HepG2 (cell line): Measurements from ENCODE around the gene GPR61. TPM values are rescaled to one million over a fixed set of nuclear protein-coding genes. Genes with fewer than 3 reads are reported as not detected.
A peak's percentile ranks its signal among the peaks of the same experiment; 100 is the strongest.

Experiments used
- BRCA1 ChIP-seq: sonication (generic); formaldehyde crosslinking; IDR thresholded peaks from 2 replicates; pipeline ENCODE4 v1.4.0; 2020; ENCODE audit warnings: missing genetic modification reagents
- GATAD2A ChIP-seq: IDR thresholded peaks from 2 replicates; pipeline ENCODE4 v1.6.1; 2016
- HNRNPK ChIP-seq: fragments of 200-400 bp; formaldehyde crosslinking; IDR thresholded peaks from 2 replicates; pipeline ENCODE4 v1.6.1; 2018; ENCODE audit warnings: low read length, low read depth, moderate library complexity, mild to moderate bottlenecking; ENCODE audit not compliant: poor library complexity, severe bottlenecking
- HNRNPLL ChIP-seq: fragments of 200-400 bp; formaldehyde crosslinking; IDR thresholded peaks from 2 replicates; pipeline ENCODE4 v1.6.1; 2017; ENCODE audit warnings: mild to moderate bottlenecking, low read depth, low read length; ENCODE audit not compliant: poor library complexity, severe bottlenecking
- HOXA7 ChIP-seq: sonication (generic); formaldehyde crosslinking; IDR thresholded peaks from 2 replicates; pipeline ENCODE4 v1.8.1; 2022; ENCODE audit warnings: mild to moderate bottlenecking, missing genetic modification reagents, moderate library complexity
- NPAS2 ChIP-seq: sonication (generic); formaldehyde crosslinking; IDR thresholded peaks from 2 replicates; pipeline ENCODE4 v1.8.0; 2022; ENCODE audit warnings: mild to moderate bottlenecking, missing genetic modification reagents, borderline replicate concordance
- PLRG1 ChIP-seq: fragments of 450-650 bp; conservative IDR thresholded peaks from 2 replicates; pipeline ENCODE4 v1.6.1; 2016
- SCMH1 ChIP-seq: sonication (generic); formaldehyde crosslinking; IDR thresholded peaks from 2 replicates; pipeline ENCODE4 v1.9.0; 2021; ENCODE audit warnings: missing genetic modification reagents, mild to moderate bottlenecking, borderline replicate concordance
- TEAD2 ChIP-seq: sonication (generic); formaldehyde crosslinking; IDR thresholded peaks from 2 replicates; pipeline ENCODE4 v1.9.0; 2021; ENCODE audit warnings: missing genetic modification reagents
- U2AF1 ChIP-seq: fragments of 200-400 bp; formaldehyde crosslinking; optimal IDR thresholded peaks from 2 replicates; pipeline ENCODE3; 2017; ENCODE audit warnings: mild to moderate bottlenecking, low read depth, low read length
- ZNF282 ChIP-seq: fragments of 450-650 bp; IDR thresholded peaks from 2 replicates; pipeline ENCODE4 v1.6.1; 2018; ENCODE audit not compliant: partially characterized antibody
- ZNF607 ChIP-seq: sonication (generic); formaldehyde crosslinking; IDR thresholded peaks from 2 replicates; pipeline ENCODE4 v1.5.1; 2020; ENCODE audit warnings: missing genetic modification reagents, mild to moderate bottlenecking, borderline replicate concordance
- polyA plus RNA-seq, 8 experiments: library from polyadenylated mRNA; depleted of rRNA in 3 of 8; stranded (reverse) in 7 of 8; unstranded in 1 of 8; fragments of >200 nt; fragmentation: Illumina TruSeq in 4 of 8; extraction: Trizol in 4 of 8; gene quantifications; 2 replicates each; pipeline versions ENCODE4 v1.2.1 to v1.2.3, GENCODE V29; 2011 to 2016; ENCODE audit warnings: low read depth in 4 of 8, missing spikeins in 1 of 8, mixed read lengths in 1 of 8; ENCODE audit not compliant: insufficient read depth in 1 of 8
- total RNA-seq, 5 experiments: library from RNA; depleted of rRNA; stranded (reverse); fragments of >200 nt; fragmentation: Illumina TruSeq; extraction: Trizol; gene quantifications; 2 replicates each; pipeline ENCODE4 v1.2.3, GENCODE V29; 2016; ENCODE audit warnings: low read depth in 1 of 5
- TF ChIP-seq, protein P1 (sequence below): sonication (generic); formaldehyde crosslinking; IDR thresholded peaks from 2 replicates; pipeline ENCODE4 v1.4.0; 2020; ENCODE audit warnings: missing genetic modification reagents
- TF ChIP-seq, protein P2 (sequence below): sonication (generic); formaldehyde crosslinking; IDR thresholded peaks from 2 replicates; pipeline ENCODE4 v1.4.0; 2020; ENCODE audit warnings: missing genetic modification reagents
- TF ChIP-seq, protein P3 (sequence below): sonication (generic); formaldehyde crosslinking; IDR thresholded peaks from 2 replicates; pipeline ENCODE4 v1.5.0; 2020; ENCODE audit warnings: mild to moderate bottlenecking, missing genetic modification reagents, moderate library complexity
- TF ChIP-seq, protein P4 (sequence below): sonication (generic); formaldehyde crosslinking; IDR thresholded peaks from 2 replicates; pipeline ENCODE4 v1.4.0; 2020; ENCODE audit warnings: mild to moderate bottlenecking, missing genetic modification reagents, borderline replicate concordance
- TF ChIP-seq, protein P5 (sequence below): IDR thresholded peaks from 2 replicates; pipeline ENCODE4 v1.6.1; 2016; ENCODE audit warnings: missing compliant biosample characterization, missing genetic modification reagents, borderline replicate concordance

GPR61 gene
- total and polyA plus RNA-seq, 2 of the 13 experiments (the other 11 are each of a cell fraction or from before 2014, with no cell fraction given): not detected

DNA sequence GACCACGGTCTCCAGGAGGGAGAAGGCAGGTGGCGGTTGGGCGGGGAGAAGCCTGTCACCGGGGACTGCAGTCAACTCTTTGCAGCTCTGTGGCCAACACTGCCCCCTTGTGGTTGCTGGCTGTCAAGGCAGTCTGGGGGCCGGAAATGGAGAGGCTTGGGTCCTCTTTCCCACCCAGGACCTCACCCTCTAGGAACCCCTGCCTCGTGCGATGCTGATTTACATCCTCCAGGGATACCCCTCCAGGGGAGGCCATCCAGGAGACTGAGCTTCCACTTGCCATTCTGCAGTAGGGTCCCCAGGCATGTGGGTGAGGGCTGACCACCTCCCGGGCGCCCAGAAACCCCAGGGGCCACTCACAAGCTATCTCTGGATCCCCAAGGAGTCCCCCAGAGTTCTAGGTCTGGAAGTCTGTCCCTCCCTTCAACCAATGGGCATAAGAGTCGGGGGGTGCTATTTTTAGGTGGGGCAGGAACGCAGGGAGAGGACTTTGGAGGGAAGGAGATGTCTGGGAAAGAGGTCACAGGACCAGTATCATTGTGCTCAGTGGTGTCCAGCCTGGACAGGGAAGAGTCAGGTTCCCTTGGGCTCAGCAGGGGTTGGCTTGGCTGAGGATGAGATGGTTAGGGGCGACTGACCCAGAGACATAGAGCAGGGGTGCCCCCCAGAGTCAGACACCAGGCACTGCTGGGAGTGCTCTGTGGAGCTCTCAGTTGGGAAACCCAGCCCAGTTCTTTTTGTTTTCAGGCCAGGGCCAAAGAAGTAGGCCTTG, 7.1 kb upstream of the GPR61 start (continued):
- TF ChIP-seq ZNF282 (no peak), NPAS2 (CRISPR knock-in tag) (no peak), TEAD2 (CRISPR knock-in tag) (no peak), BRCA1 (CRISPR knock-in tag) (no peak), HOXA7 (CRISPR knock-in tag) (no peak), ZNF607 (CRISPR knock-in tag) (no peak), GATAD2A (CRISPR knock-in tag) (no peak), U2AF1 (no peak), SCMH1 (CRISPR knock-in tag) (no peak), HNRNPLL (no peak), PLRG1 (no peak), HNRNPK (no peak)
- TF ChIP-seq, protein P1, sequence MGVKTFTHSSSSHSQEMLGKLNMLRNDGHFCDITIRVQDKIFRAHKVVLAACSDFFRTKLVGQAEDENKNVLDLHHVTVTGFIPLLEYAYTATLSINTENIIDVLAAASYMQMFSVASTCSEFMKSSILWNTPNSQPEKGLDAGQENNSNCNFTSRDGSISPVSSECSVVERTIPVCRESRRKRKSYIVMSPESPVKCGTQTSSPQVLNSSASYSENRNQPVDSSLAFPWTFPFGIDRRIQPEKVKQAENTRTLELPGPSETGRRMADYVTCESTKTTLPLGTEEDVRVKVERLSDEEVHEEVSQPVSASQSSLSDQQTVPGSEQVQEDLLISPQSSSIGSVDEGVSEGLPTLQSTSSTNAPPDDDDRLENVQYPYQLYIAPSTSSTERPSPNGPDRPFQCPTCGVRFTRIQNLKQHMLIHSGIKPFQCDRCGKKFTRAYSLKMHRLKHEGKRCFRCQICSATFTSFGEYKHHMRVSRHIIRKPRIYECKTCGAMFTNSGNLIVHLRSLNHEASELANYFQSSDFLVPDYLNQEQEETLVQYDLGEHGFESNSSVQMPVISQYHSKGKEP (CRISPR knock-in tag): no peak
- TF ChIP-seq, protein P2, sequence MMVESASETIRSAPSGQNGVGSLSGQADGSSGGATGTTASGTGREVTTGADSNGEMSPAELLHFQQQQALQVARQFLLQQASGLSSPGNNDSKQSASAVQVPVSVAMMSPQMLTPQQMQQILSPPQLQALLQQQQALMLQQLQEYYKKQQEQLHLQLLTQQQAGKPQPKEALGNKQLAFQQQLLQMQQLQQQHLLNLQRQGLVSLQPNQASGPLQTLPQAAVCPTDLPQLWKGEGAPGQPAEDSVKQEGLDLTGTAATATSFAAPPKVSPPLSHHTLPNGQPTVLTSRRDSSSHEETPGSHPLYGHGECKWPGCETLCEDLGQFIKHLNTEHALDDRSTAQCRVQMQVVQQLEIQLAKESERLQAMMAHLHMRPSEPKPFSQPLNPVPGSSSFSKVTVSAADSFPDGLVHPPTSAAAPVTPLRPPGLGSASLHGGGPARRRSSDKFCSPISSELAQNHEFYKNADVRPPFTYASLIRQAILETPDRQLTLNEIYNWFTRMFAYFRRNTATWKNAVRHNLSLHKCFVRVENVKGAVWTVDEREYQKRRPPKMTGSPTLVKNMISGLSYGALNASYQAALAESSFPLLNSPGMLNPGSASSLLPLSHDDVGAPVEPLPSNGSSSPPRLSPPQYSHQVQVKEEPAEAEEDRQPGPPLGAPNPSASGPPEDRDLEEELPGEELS (CRISPR knock-in tag): 0 out of 2 replicates have a peak, but pooled peaks have one; percentile 4
- TF ChIP-seq, protein P3, sequence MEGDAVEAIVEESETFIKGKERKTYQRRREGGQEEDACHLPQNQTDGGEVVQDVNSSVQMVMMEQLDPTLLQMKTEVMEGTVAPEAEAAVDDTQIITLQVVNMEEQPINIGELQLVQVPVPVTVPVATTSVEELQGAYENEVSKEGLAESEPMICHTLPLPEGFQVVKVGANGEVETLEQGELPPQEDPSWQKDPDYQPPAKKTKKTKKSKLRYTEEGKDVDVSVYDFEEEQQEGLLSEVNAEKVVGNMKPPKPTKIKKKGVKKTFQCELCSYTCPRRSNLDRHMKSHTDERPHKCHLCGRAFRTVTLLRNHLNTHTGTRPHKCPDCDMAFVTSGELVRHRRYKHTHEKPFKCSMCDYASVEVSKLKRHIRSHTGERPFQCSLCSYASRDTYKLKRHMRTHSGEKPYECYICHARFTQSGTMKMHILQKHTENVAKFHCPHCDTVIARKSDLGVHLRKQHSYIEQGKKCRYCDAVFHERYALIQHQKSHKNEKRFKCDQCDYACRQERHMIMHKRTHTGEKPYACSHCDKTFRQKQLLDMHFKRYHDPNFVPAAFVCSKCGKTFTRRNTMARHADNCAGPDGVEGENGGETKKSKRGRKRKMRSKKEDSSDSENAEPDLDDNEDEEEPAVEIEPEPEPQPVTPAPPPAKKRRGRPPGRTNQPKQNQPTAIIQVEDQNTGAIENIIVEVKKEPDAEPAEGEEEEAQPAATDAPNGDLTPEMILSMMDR (CRISPR knock-in tag): peak; percentile 96
- TF ChIP-seq, protein P4, sequence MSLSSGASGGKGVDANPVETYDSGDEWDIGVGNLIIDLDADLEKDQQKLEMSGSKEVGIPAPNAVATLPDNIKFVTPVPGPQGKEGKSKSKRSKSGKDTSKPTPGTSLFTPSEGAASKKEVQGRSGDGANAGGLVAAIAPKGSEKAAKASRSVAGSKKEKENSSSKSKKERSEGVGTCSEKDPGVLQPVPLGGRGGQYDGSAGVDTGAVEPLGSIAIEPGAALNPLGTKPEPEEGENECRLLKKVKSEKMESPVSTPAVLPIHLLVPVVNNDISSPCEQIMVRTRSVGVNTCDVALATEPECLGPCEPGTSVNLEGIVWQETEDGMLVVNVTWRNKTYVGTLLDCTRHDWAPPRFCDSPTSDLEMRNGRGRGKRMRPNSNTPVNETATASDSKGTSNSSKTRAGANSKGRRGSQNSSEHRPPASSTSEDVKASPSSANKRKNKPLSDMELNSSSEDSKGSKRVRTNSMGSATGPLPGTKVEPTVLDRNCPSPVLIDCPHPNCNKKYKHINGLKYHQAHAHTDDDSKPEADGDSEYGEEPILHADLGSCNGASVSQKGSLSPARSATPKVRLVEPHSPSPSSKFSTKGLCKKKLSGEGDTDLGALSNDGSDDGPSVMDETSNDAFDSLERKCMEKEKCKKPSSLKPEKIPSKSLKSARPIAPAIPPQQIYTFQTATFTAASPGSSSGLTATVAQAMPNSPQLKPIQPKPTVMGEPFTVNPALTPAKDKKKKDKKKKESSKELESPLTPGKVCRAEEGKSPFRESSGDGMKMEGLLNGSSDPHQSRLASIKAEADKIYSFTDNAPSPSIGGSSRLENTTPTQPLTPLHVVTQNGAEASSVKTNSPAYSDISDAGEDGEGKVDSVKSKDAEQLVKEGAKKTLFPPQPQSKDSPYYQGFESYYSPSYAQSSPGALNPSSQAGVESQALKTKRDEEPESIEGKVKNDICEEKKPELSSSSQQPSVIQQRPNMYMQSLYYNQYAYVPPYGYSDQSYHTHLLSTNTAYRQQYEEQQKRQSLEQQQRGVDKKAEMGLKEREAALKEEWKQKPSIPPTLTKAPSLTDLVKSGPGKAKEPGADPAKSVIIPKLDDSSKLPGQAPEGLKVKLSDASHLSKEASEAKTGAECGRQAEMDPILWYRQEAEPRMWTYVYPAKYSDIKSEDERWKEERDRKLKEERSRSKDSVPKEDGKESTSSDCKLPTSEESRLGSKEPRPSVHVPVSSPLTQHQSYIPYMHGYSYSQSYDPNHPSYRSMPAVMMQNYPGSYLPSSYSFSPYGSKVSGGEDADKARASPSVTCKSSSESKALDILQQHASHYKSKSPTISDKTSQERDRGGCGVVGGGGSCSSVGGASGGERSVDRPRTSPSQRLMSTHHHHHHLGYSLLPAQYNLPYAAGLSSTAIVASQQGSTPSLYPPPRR (CRISPR knock-in tag): peak; percentile 30; the same call in 1 of the 2 replicates
- TF ChIP-seq, protein P5, sequence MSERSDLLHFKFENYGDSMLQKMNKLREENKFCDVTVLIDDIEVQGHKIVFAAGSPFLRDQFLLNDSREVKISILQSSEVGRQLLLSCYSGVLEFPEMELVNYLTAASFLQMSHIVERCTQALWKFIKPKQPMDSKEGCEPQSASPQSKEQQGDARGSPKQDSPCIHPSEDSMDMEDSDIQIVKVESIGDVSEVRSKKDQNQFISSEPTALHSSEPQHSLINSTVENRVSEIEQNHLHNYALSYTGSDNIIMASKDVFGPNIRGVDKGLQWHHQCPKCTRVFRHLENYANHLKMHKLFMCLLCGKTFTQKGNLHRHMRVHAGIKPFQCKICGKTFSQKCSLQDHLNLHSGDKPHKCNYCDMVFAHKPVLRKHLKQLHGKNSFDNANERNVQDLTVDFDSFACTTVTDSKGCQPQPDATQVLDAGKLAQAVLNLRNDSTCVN (CRISPR knock-in tag): no peak
